Endothelial cell of umbilical vein (primary cell): Measurements from ENCODE around the gene PLEKHA7. TPM values are rescaled to one million over a fixed set of nuclear protein-coding genes. Genes with fewer than 3 reads are reported as not detected.

ENCODE experiments used
- BruUV-seq: library from RNA; stranded (reverse); fragments of 400-500 nt; replicated peaks from 2 replicates; lab custom pipeline; 2021; lab: Mats Ljungman, UMichigan
- CTCF ChIA-PET: fragments of 300-600, 350-600 bp; sonication (Branson Sonifier 250); formaldehyde crosslinking; loops from one replicate; lab custom pipeline; 2021; ENCODE audit warnings: antibody characterized with exemption, inconsistent platforms; lab: Charles Lee
- POLR2A ChIA-PET: fragments of 300-600, 350-600 bp; sonication (Branson Sonifier 250); formaldehyde crosslinking; loops from one replicate; lab custom pipeline; 2021; ENCODE audit warnings: antibody characterized with exemption, inconsistent platforms; lab: Charles Lee
- DNase-seq: peaks from one replicate; pipeline ENCODE4 v3.0.0-alpha.2; 2011; ENCODE audit warnings: low read depth, low spot score
- FAIRE-seq: peaks from 2 replicates; lab custom pipeline; 2011; peaks lifted over from hg19 to GRCh38; lab: Jason Lieb, UNC
- H2AFZ ChIP-seq: 2 replicates; pipeline ENCODE4 v1.6.0; 2012; ENCODE audit warnings: low read depth, low read length, control low read depth, inconsistent platforms
- H3K27ac ChIP-seq: 2 replicates; pipeline ENCODE4 v1.5.1; 2011; ENCODE audit warnings: low read depth, mild to moderate bottlenecking, control low read depth, low read length, moderate library complexity; ENCODE audit not compliant: insufficient read depth
- H3K27me3 ChIP-seq, 2 experiments: 2 replicates each; pipeline versions ENCODE4 v1.6.0 to v1.6.1; 2011; ENCODE audit warnings: low read length in 2 of 2, mixed read lengths in 1 of 2; ENCODE audit not compliant: control insufficient read depth in 2 of 2, insufficient read depth in 2 of 2
- H3K36me3 ChIP-seq, 2 experiments: 2 replicates in 1 of 2; 3 replicates in 1 of 2; pipeline ENCODE4 v1.5.1; 2011; ENCODE audit warnings: low read length in 2 of 2, mild to moderate bottlenecking in 1 of 2, moderate library complexity in 1 of 2; ENCODE audit not compliant: control insufficient read depth in 2 of 2, insufficient read depth in 2 of 2; ENCODE audit errors: extremely low read depth in 1 of 2
- H3K4me1 ChIP-seq: 3 replicates; pipeline ENCODE4 v1.5.1; 2011; ENCODE audit warnings: mild to moderate bottlenecking, low read length; ENCODE audit not compliant: control insufficient read depth, insufficient read depth; ENCODE audit errors: extremely low read depth
- H3K4me2 ChIP-seq: 2 replicates; pipeline ENCODE4 v1.6.1; 2011; ENCODE audit warnings: low read length, control low read depth, mixed read lengths; ENCODE audit not compliant: insufficient read depth
- H3K4me3 ChIP-seq, 3 experiments: fragments of 200-600 bp in 1 of 3; sonication (generic), shearing (Covaris generic) in 1 of 3; replicated peaks in 1 of 3; 2 replicates each; pipeline ENCODE4 v1.5.1; 2011 to 2016; ENCODE audit warnings: control low read depth in 3 of 3, low read length in 3 of 3, mild to moderate bottlenecking in 2 of 3, inconsistent platforms in 1 of 3, low read depth in 1 of 3, moderate library complexity in 1 of 3; ENCODE audit not compliant: insufficient read depth in 1 of 3
- H3K79me2 ChIP-seq: 2 replicates; pipeline ENCODE4 v1.6.0; 2012; ENCODE audit warnings: low read length, inconsistent platforms; ENCODE audit not compliant: control insufficient read depth, insufficient read depth
- H3K9ac ChIP-seq: replicated peaks from 2 replicates; pipeline ENCODE3; 2011; ENCODE audit warnings: low read length, control low read depth; ENCODE audit not compliant: insufficient read depth; ENCODE audit errors: extremely low read depth
- H3K9me1 ChIP-seq: replicated peaks from 3 replicates; pipeline ENCODE4 v1.6.0; 2011; ENCODE audit warnings: mild to moderate bottlenecking, low read length; ENCODE audit not compliant: control insufficient read depth, insufficient read depth; ENCODE audit errors: extremely low read depth
- H3K9me3 ChIP-seq: replicated peaks from 2 replicates; pipeline ENCODE4 v1.5.1; 2012; ENCODE audit warnings: low read length, inconsistent platforms; ENCODE audit not compliant: control insufficient read depth, insufficient read depth
- H4K20me1 ChIP-seq: replicated peaks from 2 replicates; pipeline ENCODE3; 2011; ENCODE audit warnings: mild to moderate bottlenecking, low read length; ENCODE audit not compliant: control insufficient read depth, insufficient read depth; ENCODE audit errors: extremely low read depth
- EZH2 ChIP-seq: IDR thresholded peaks from 2 replicates; pipeline ENCODE4 v1.6.1; 2012; ENCODE audit warnings: borderline replicate concordance, low read depth, mild to moderate bottlenecking, moderate library complexity, low read length, inconsistent platforms; ENCODE audit not compliant: severe bottlenecking
- FOS ChIP-seq: IDR thresholded peaks from 2 replicates; pipeline ENCODE4 v1.6.1; 2011; ENCODE audit warnings: mild to moderate bottlenecking, low read length, moderate library complexity, borderline replicate concordance; ENCODE audit not compliant: insufficient read depth
- GATA2 ChIP-seq: IDR thresholded peaks from 2 replicates; pipeline ENCODE4 v1.7.0; 2011; ENCODE audit warnings: low read depth, mild to moderate bottlenecking, moderate library complexity, mixed read lengths, low read length; ENCODE audit not compliant: insufficient read length, insufficient read depth
- JUN ChIP-seq: IDR thresholded peaks from 2 replicates; pipeline ENCODE4 v1.6.1; 2011; ENCODE audit warnings: borderline replicate concordance, low read depth; ENCODE audit not compliant: insufficient read length, insufficient read depth
- MYC ChIP-seq: IDR thresholded peaks from one replicate; pipeline ENCODE4 v1.6.1; 2011; ENCODE audit warnings: mild to moderate bottlenecking, low read depth, low read length
- POLR2A ChIP-seq: IDR thresholded peaks from 2 replicates; pipeline ENCODE4 v1.6.1; 2012; ENCODE audit warnings: low read depth, mild to moderate bottlenecking, control low read depth, low read length
- POLR2AphosphoS5 ChIP-seq: IDR thresholded peaks from 2 replicates; pipeline ENCODE4 v1.6.1; 2012; ENCODE audit warnings: low read depth, mild to moderate bottlenecking, control low read depth, low read length, moderate library complexity; ENCODE audit not compliant: insufficient read depth
- dilution Hi-C: fragments of 300-500 bp; cut with MboI; formaldehyde crosslinking; loops from one replicate; pipeline ENCODE4 v1.15.0; 2019; ENCODE audit warnings: low sequenced_read_pairs; ENCODE audit not compliant: extremely low pct_ligation_motif_present
- intact Hi-C: fragments of 100-400 bp; cut with micrococcal nuclease; formaldehyde crosslinking; loops from one replicate; pipeline ENCODE4 v1.10.0; 2022
- polyA plus RNA-seq, 4 experiments: library from polyadenylated mRNA; depleted of rRNA in 3 of 4; stranded (reverse) in 3 of 4; unstranded in 1 of 4; fragments of >200 nt; gene quantifications; 2 replicates each; pipeline versions ENCODE4 v1.2.1 to v1.2.3, GENCODE V29; 2011 to 2012; ENCODE audit warnings: missing spikeins in 1 of 4
- total RNA-seq: library from RNA; stranded (reverse); gene quantifications from 2 replicates; pipeline ENCODE4 v1.2.3, GENCODE V29; 2021
- TF ChIP-seq, protein P1 (sequence below): IDR thresholded peaks from 2 replicates; pipeline ENCODE4 v1.6.1; 2011; ENCODE audit not compliant: insufficient read depth, insufficient read length
- TF ChIP-seq, protein P2 (sequence below), 2 donors: IDR thresholded peaks; 1 replicate in 1 of 2; 2 replicates in 1 of 2; pipeline ENCODE4 v1.5.1; 2011; ENCODE audit warnings: low read length in 2 of 2, mild to moderate bottlenecking in 2 of 2, moderate library complexity in 2 of 2, control low read depth in 1 of 2, inconsistent platforms in 1 of 2, low read depth in 1 of 2; ENCODE audit not compliant: insufficient read depth in 1 of 2; ENCODE audit errors: extremely low read depth in 1 of 2

Gene PLEKHA7
- total and polyA plus RNA-seq, 2 donors (not counting 3 experiments of a cell fraction or from before 2014, with no cell fraction given), result 1.7 to 3.8 TPM

DNA sequence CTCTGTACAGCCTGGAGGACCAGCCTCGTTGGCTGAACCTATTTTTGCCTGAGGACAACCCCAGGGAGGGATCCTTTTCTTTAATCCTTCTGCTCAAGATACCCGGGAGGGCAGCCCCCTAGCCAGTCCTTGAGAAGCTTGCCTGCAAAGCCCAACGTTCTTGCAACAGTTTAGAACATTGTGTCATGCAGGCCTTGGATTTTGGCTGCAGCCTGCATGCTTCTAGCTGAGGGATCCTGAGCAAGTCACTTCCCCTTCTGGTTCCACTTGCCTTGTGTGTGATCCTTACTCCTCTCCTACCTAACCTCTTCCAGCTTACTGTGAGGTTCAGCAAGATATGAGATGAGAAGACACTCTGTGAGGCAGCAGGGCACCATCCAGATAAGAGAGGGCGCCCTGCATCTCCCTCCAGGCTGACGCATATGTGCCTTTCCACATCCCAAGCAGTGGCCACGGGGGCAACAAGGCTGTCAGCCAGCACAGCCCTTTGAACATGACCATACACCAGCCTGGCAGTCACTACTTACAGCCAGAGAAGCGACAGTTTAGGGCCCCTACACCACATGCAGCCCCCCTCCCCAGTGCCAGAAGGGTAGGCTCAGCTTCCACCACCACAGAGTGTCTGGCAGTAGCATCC lies 199.7 kb downstream of the PLEKHA7 start:
- no peak overlapping the region for H3K4me3 ChIP-seq
- H3K27ac ChIP-seq, result no peak overlapping the region
- CTCF ChIA-PET, result interaction anchor here (1.4 to 2.2 kb wide), 4 partner anchors 8 to 248 kb away, joined by 3 to 18 read pairs (median 6); no protein-coding TSS in a partner anchor
- no peaks in the 10 kb centered on the region for H3K27me3 ChIP-seq
- H3K9me3 ChIP-seq, result no peaks in the 10 kb centered on the region
- H3K4me2 ChIP-seq, result no peak overlapping the region
- H2AFZ ChIP-seq, result no peak overlapping the region
- no peaks in the 10 kb centered on the region for H4K20me1 ChIP-seq
- TF ChIP-seq EZH2 (no peak), POLR2AphosphoS5 (no peak), GATA2 (no peak), MYC (no peak), POLR2A (no peak), JUN (no peak), FOS (no peak)
- TF ChIP-seq, protein P1, sequence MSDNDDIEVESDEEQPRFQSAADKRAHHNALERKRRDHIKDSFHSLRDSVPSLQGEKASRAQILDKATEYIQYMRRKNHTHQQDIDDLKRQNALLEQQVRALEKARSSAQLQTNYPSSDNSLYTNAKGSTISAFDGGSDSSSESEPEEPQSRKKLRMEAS, result no peak
- TF ChIP-seq, protein P2, sequence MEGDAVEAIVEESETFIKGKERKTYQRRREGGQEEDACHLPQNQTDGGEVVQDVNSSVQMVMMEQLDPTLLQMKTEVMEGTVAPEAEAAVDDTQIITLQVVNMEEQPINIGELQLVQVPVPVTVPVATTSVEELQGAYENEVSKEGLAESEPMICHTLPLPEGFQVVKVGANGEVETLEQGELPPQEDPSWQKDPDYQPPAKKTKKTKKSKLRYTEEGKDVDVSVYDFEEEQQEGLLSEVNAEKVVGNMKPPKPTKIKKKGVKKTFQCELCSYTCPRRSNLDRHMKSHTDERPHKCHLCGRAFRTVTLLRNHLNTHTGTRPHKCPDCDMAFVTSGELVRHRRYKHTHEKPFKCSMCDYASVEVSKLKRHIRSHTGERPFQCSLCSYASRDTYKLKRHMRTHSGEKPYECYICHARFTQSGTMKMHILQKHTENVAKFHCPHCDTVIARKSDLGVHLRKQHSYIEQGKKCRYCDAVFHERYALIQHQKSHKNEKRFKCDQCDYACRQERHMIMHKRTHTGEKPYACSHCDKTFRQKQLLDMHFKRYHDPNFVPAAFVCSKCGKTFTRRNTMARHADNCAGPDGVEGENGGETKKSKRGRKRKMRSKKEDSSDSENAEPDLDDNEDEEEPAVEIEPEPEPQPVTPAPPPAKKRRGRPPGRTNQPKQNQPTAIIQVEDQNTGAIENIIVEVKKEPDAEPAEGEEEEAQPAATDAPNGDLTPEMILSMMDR (IDR thresholded peaks at IDR 0.05; ENCODE audit: extremely low read depth in 1 of 2, insufficient read depth in 1 of 2, low read depth in 1 of 2, low read length in 2 of 2), result no peak
- no peaks in the 10 kb centered on the region for H3K4me1 ChIP-seq
- POLR2A ChIA-PET, result no interaction called here
- intact Hi-C loops, result no loop called here
- no peaks in the 10 kb centered on the region for H3K9me1 ChIP-seq
- H3K9ac ChIP-seq, result no peak overlapping the region
- H3K79me2 ChIP-seq, result no peaks in the 10 kb centered on the region
- no TSS peak for BruUV-seq
- H3K36me3 ChIP-seq, result no peaks in the 10 kb centered on the region
- FAIRE-seq, result no peak
- DNase-seq, result no peak
- dilution Hi-C loops, result no loop called here
